GM19099 (cell line): ENCODE measurements around the gene MALRD1.

Source experiments
- POLR2A ChIP-seq: IDR thresholded peaks from 3 replicates; pipeline ENCODE4 v1.6.1; 2011; ENCODE audit warnings: low read depth; ENCODE audit not compliant: insufficient read length; ENCODE audit errors: extremely low read depth

The MALRD1 gene

GRCh38 chr10:19453967-19454366 is 405.4 kb downstream of the MALRD1 start:
- no peak for TF ChIP-seq POLR2A

- no peak for TF ChIP-seq POLR2A
These were observed 413.0 kb downstream of the MALRD1 start for GRCh38 chr10:19461588-19461987.

GRCh38 chr10:19466709-19467108 is 418.1 kb downstream of the MALRD1 start:
- no peak for TF ChIP-seq POLR2A

GRCh38 chr10:19468413-19468812 is 419.8 kb downstream of the MALRD1 start:
- no peak for TF ChIP-seq POLR2A

- no peak for TF ChIP-seq POLR2A
These were observed 420.9 kb downstream of the MALRD1 start for GRCh38 chr10:19469521-19469920.

GRCh38 chr10:19479854-19480253 is 431.3 kb downstream of the MALRD1 start:
- no peak for TF ChIP-seq POLR2A

GRCh38 chr10:19480353-19480752 is 431.8 kb downstream of the MALRD1 start:
- TF ChIP-seq POLR2A, result no peak

- TF ChIP-seq POLR2A, result no peak
These were observed 434.8 kb downstream of the MALRD1 start for GRCh38 chr10:19483421-19483820.

GRCh38 chr10:19488592-19489280 is 440.1 kb downstream of the MALRD1 start:
- no peak for TF ChIP-seq POLR2A

- no peak for TF ChIP-seq POLR2A
These were observed 442.6 kb downstream of the MALRD1 start for GRCh38 chr10:19491166-19491565.

- TF ChIP-seq POLR2A, result no peak
These were observed 445.3 kb downstream of the MALRD1 start for GRCh38 chr10:19493917-19494316.

GRCh38 chr10:19497026-19497425 is 448.4 kb downstream of the MALRD1 start:
- TF ChIP-seq POLR2A, result no peak

- TF ChIP-seq POLR2A, result no peak
These were observed 450.0 kb downstream of the MALRD1 start for GRCh38 chr10:19498393-19499290.

GRCh38 chr10:19499291-19499770 is 450.7 kb downstream of the MALRD1 start:
- no peak for TF ChIP-seq POLR2A

- no peak for TF ChIP-seq POLR2A
These were observed 452.4 kb downstream of the MALRD1 start for GRCh38 chr10:19500959-19501358.
